GM18508 (cell line): ENCODE results near the gene ANKRD6.
A peak's percentile ranks its signal among the peaks of the same experiment; 100 is the strongest.
"Not testable (repeated sequence)": the region's sequence is repeated elsewhere in the genome, so short reads cannot be mapped to it uniquely, and the experiment has no call there.

Source experiments
- ATAC-seq: cut with Tn5 transposase; IDR thresholded peaks from one replicate; pipeline ENCODE4 v1.9.1; 2021; ENCODE audit warnings: moderate number of reproducible peaks; ENCODE audit not compliant: insufficient read depth, unreplicated experiment

The ANKRD6 gene

GRCh38 chr6:89637960-89638319, 205.0 kb downstream of the ANKRD6 start:
- no peak for ATAC-seq

- ATAC-seq, result peak; percentile 95
These were observed 205.6 kb downstream of the ANKRD6 start, which contains the start of gene LYRM2 for GRCh38 chr6:89638320-89639195. Gene LYRM2 (minus strand): TSS chr6:89638747. CDS start chr6:89638716, 31 bp downstream.

GRCh38 chr6:89640804-89641203, 207.9 kb downstream of the ANKRD6 start:
- no peak for ATAC-seq

- not testable (repeated sequence) for ATAC-seq
These were observed 208.6 kb downstream of the ANKRD6 start for GRCh38 chr6:89641581-89641980.

- no peak for ATAC-seq
These were observed 210.0 kb downstream of the ANKRD6 start for GRCh38 chr6:89642956-89643355.

GRCh38 chr6:89643406-89643805, 210.5 kb downstream of the ANKRD6 start:
- no peak for ATAC-seq

GRCh38 chr6:89644864-89645263, 211.9 kb downstream of the ANKRD6 start:
- no peak for ATAC-seq

GRCh38 chr6:89649682-89650081, 216.7 kb downstream of the ANKRD6 start:
- ATAC-seq, result no peak

GRCh38 chr6:89650579-89650978, 217.6 kb downstream of the ANKRD6 start:
- ATAC-seq, result no peak

GRCh38 chr6:89655122-89655521, 222.2 kb downstream of the ANKRD6 start:
- ATAC-seq, result no peak

- no peak for ATAC-seq
These were observed 224.7 kb downstream of the ANKRD6 start for GRCh38 chr6:89657445-89658158.

- ATAC-seq, result no peak
These were observed 228.0 kb downstream of the ANKRD6 start for GRCh38 chr6:89660981-89661380.

GRCh38 chr6:89661559-89661958, 228.6 kb downstream of the ANKRD6 start:
- no peak for ATAC-seq

- no peak for ATAC-seq
These were observed 229.8 kb downstream of the ANKRD6 start for GRCh38 chr6:89662659-89663223.

- ATAC-seq, result no peak
These were observed 235.1 kb downstream of the ANKRD6 start for GRCh38 chr6:89667872-89668556.

- ATAC-seq, result no peak
These were observed 236.1 kb downstream of the ANKRD6 start for GRCh38 chr6:89669002-89669401.

- ATAC-seq, result no peak
These were observed 238.1 kb downstream of the ANKRD6 start for GRCh38 chr6:89670935-89671565.

- ATAC-seq, result no peak
These were observed 243.2 kb downstream of the ANKRD6 start for GRCh38 chr6:89675949-89676748.

GRCh38 chr6:89678531-89678930, 245.6 kb downstream of the ANKRD6 start:
- no peak for ATAC-seq
